HG02642 (cell line): ENCODE measurements around the gene FBXO46.
"Not testable (repeated sequence)": the region's sequence is repeated elsewhere in the genome, so short reads cannot be mapped to it uniquely, and the experiment has no call there.

Experiments used
- ATAC-seq: cut with Tn5 transposase; IDR thresholded peaks from one replicate; pipeline ENCODE4 v1.9.1; 2021; ENCODE audit warnings: mild to moderate bottlenecking; ENCODE audit not compliant: unreplicated experiment, poor library complexity

The FBXO46 gene

GRCh38 chr19:45766869-45767346, 36.2 kb upstream of the FBXO46 start:
- ATAC-seq = no peak

GRCh38 chr19:45766296-45766868, 35.7 kb upstream of the FBXO46 start:
- ATAC-seq = no peak

- ATAC-seq = no peak
Measured at GRCh38 chr19:45765702-45766295, 35.1 kb upstream of the FBXO46 start.

GRCh38 chr19:45764945-45765701, 34.4 kb upstream of the FBXO46 start:
- no peak for ATAC-seq

- ATAC-seq = no peak
Measured at GRCh38 chr19:45764475-45764874, 33.8 kb upstream of the FBXO46 start.

- ATAC-seq = no peak
Measured at GRCh38 chr19:45763691-45764294, 33.1 kb upstream of the FBXO46 start.

- no peak for ATAC-seq
Measured at GRCh38 chr19:45762870-45763631, 32.4 kb upstream of the FBXO46 start.

- no peak for ATAC-seq
Measured at GRCh38 chr19:45761714-45762113, 31.0 kb upstream of the FBXO46 start.

- ATAC-seq = no peak
Measured at GRCh38 chr19:45758921-45759320, 28.2 kb upstream of the FBXO46 start.

- no peak for ATAC-seq
Measured at GRCh38 chr19:45757695-45758094, 27.0 kb upstream of the FBXO46 start.

GRCh38 chr19:45754323-45754722, 23.6 kb upstream of the FBXO46 start:
- ATAC-seq = no peak

GRCh38 chr19:45753548-45753947, 22.9 kb upstream of the FBXO46 start:
- no peak for ATAC-seq

- ATAC-seq = no peak
Measured at GRCh38 chr19:45752639-45753038, 21.9 kb upstream of the FBXO46 start.

GRCh38 chr19:45751483-45751882, 20.8 kb upstream of the FBXO46 start:
- not testable (repeated sequence) for ATAC-seq

- no peak for ATAC-seq
Measured at GRCh38 chr19:45747513-45747912, 16.8 kb upstream of the FBXO46 start.

- ATAC-seq = no peak
Measured at GRCh38 chr19:45746866-45747265, 16.2 kb upstream of the FBXO46 start.

GRCh38 chr19:45745606-45746005, 14.9 kb upstream of the FBXO46 start:
- no peak for ATAC-seq

- ATAC-seq = no peak
Measured at GRCh38 chr19:45742969-45743368, 12.3 kb upstream of the FBXO46 start.

GRCh38 chr19:45739498-45740439, 9.1 kb upstream of the FBXO46 start:
- ATAC-seq = no peak
